SK-N-SH (cell line): Measurements from ENCODE around the gene ABCD1. TPM values are rescaled to one million over a fixed set of nuclear protein-coding genes. Genes with fewer than 3 reads are reported as not detected.

Experiments
- CTCF ChIA-PET: fragments of 300-600, 350-600 bp; formaldehyde crosslinking; extraction: SDS; loops from one replicate; lab custom pipeline; 2021; lab: Yijun Ruan, JAX
- POLR2A ChIA-PET: fragments of 350-600 bp; sonication (Branson Sonifier 250); formaldehyde crosslinking; extraction: SDS; loops from one replicate; lab custom pipeline; 2020; ENCODE audit warnings: antibody characterized with exemption, inconsistent platforms; lab: Yijun Ruan, JAX
- DNase-seq: peaks from one replicate; pipeline ENCODE4 v3.0.0; 2012
- H2AFZ ChIP-seq: fragments of 200-600 bp; sonication (generic); 2 replicates; pipeline ENCODE4 v1.8.1; 2016; ENCODE audit warnings: antibody characterized with exemption, mild to moderate bottlenecking, low read depth
- H3F3A ChIP-seq: fragments of 200-600 bp; sonication (generic); replicated peaks from 2 replicates; pipeline ENCODE3; 2016; ENCODE audit warnings: antibody characterized with exemption, mild to moderate bottlenecking; ENCODE audit not compliant: insufficient read depth
- H3K27ac ChIP-seq, 2 experiments: fragments of 200-500 bp in 1 of 2; fragments of 200-600 bp in 1 of 2; sonication (Bioruptor generic) in 1 of 2; sonication (generic), shearing (Covaris generic) in 1 of 2; 2 replicates each; pipeline versions ENCODE4 v1.5.1 to v1.6.1; 2014 to 2016; ENCODE audit warnings: low read depth in 2 of 2, inconsistent platforms in 1 of 2, low read length in 1 of 2, mild to moderate bottlenecking in 1 of 2, mixed read lengths in 1 of 2
- H3K27me3 ChIP-seq: fragments of 200-600 bp; sonication (generic), shearing (Covaris generic); 2 replicates; pipeline ENCODE4 v1.6.1; 2016; ENCODE audit warnings: mixed run types; ENCODE audit not compliant: insufficient read depth
- H3K36me3 ChIP-seq, 2 experiments: fragments of 200-500 bp in 1 of 2; fragments of 200-600 bp in 1 of 2; sonication (Bioruptor generic) in 1 of 2; sonication (generic) in 1 of 2; replicated peaks in 1 of 2; 2 replicates each; pipeline versions ENCODE3 to v1.5.1; 2014 to 2016; ENCODE audit warnings: low read length in 1 of 2, mild to moderate bottlenecking in 1 of 2; ENCODE audit not compliant: insufficient read depth in 2 of 2, control insufficient read depth in 1 of 2
- H3K4me1 ChIP-seq, 2 experiments: fragments of 200-500 bp in 1 of 2; fragments of 200-600 bp in 1 of 2; sonication (Bioruptor generic) in 1 of 2; sonication (generic), shearing (Covaris generic) in 1 of 2; 2 replicates each; pipeline versions ENCODE4 v1.5.1 to v1.6.1; 2014 to 2016; ENCODE audit warnings: low read depth in 1 of 2, low read length in 1 of 2, mixed run types in 1 of 2; ENCODE audit not compliant: insufficient read depth in 2 of 2, control insufficient read depth in 1 of 2
- H3K4me2 ChIP-seq: fragments of 200-600 bp; sonication (generic), shearing (Covaris generic); 2 replicates; pipeline ENCODE4 v1.6.1; 2017; ENCODE audit warnings: mixed run types
- H3K4me3 ChIP-seq, 2 experiments: fragments of 200-500 bp in 1 of 2; fragments of 200-600 bp in 1 of 2; sonication (Bioruptor generic) in 1 of 2; sonication (generic), shearing (Covaris generic) in 1 of 2; 2 replicates each; pipeline versions ENCODE4 v1.5.1 to v1.8.1; 2014 to 2016; ENCODE audit warnings: low read depth in 2 of 2, inconsistent platforms in 1 of 2, low read length in 1 of 2, mild to moderate bottlenecking in 1 of 2, mixed read lengths in 1 of 2, moderate library complexity in 1 of 2
- H3K79me2 ChIP-seq: fragments of 200-600 bp; sonication (generic); 2 replicates; pipeline ENCODE4 v1.8.1; 2017; ENCODE audit warnings: mild to moderate bottlenecking; ENCODE audit not compliant: insufficient read depth
- H3K9ac ChIP-seq: fragments of 200-600 bp; sonication (generic); 2 replicates; pipeline ENCODE4 v1.6.1; 2017; ENCODE audit warnings: mixed run types
- H3K9me2 ChIP-seq: fragments of 200-600 bp; sonication (generic); 2 replicates; pipeline ENCODE4 v1.6.1; 2017; ENCODE audit warnings: mixed run types
- H3K9me3 ChIP-seq: fragments of 200-600 bp; sonication (generic); 2 replicates; pipeline ENCODE4 v1.6.1; 2017; ENCODE audit warnings: mixed run types, mild to moderate bottlenecking, moderate library complexity
- H4K20me1 ChIP-seq: fragments of 200-600 bp; sonication (generic); 2 replicates; pipeline ENCODE4 v1.6.1; 2017; ENCODE audit warnings: mild to moderate bottlenecking, mixed run types; ENCODE audit not compliant: insufficient read depth
- CHD2 ChIP-seq: fragments of 150-350 bp; IDR thresholded peaks from 2 replicates; pipeline ENCODE4 v1.6.1; 2018; ENCODE audit warnings: low read length; ENCODE audit not compliant: partially characterized antibody
- ELF1 ChIP-seq: IDR thresholded peaks from 2 replicates; pipeline ENCODE4 v1.4.0; 2012
- EP300 ChIP-seq, 2 experiments: IDR thresholded peaks; 2 replicates each; pipeline versions ENCODE4 v1.4.0 to v1.6.1; 2012; ENCODE audit warnings: borderline replicate concordance in 1 of 2, low read depth in 1 of 2, low read length in 1 of 2
- FOSL2 ChIP-seq: IDR thresholded peaks from 2 replicates; pipeline ENCODE4 v1.4.0; 2012; ENCODE audit warnings: low read depth, mild to moderate bottlenecking, moderate library complexity, borderline replicate concordance
- FOXM1 ChIP-seq: IDR thresholded peaks from 2 replicates; pipeline ENCODE4 v1.4.0; 2012; ENCODE audit warnings: low read depth, mild to moderate bottlenecking
- JUND ChIP-seq: IDR thresholded peaks from 2 replicates; pipeline ENCODE4 v1.4.0; 2012
- MEF2A ChIP-seq: IDR thresholded peaks from 2 replicates; pipeline ENCODE4 v1.4.0; 2012; ENCODE audit warnings: low read depth, borderline replicate concordance
- MXI1 ChIP-seq: IDR thresholded peaks from 2 replicates; pipeline ENCODE4 v1.6.1; 2012; ENCODE audit warnings: mild to moderate bottlenecking, low read depth, low read length, improper control_type of control experiment
- NFIC ChIP-seq: IDR thresholded peaks from 2 replicates; pipeline ENCODE4 v1.4.0; 2012; ENCODE audit warnings: borderline replicate concordance
- RAD21 ChIP-seq: IDR thresholded peaks from 2 replicates; pipeline ENCODE4 v1.6.1; 2012; ENCODE audit warnings: mild to moderate bottlenecking, low read length
- RXRA ChIP-seq: IDR thresholded peaks from 2 replicates; pipeline ENCODE4 v1.4.0; 2012; ENCODE audit warnings: low read depth, mild to moderate bottlenecking, borderline replicate concordance
- SMC3 ChIP-seq: IDR thresholded peaks from 2 replicates; pipeline ENCODE4 v1.6.1; 2012; ENCODE audit warnings: low read depth, low read length, improper control_type of control experiment
- TEAD4 ChIP-seq: IDR thresholded peaks from 2 replicates; pipeline ENCODE4 v1.4.0; 2012; ENCODE audit warnings: mild to moderate bottlenecking, borderline replicate concordance; ENCODE audit not compliant: insufficient read depth
- YY1 ChIP-seq: IDR thresholded peaks from 2 replicates; pipeline ENCODE4 v1.4.0; 2012; ENCODE audit warnings: low read depth, mild to moderate bottlenecking
- WGBS: methylation state at CpG from one replicate; pipeline ENCODE4 v1.1.6; 2017; ENCODE audit warnings: low lambda C conversion rate; 5-methylcytosine and 5-hydroxymethylcytosine counted together
- polyA plus RNA-seq, 3 experiments: library from polyadenylated mRNA; depleted of rRNA; stranded (reverse); fragments of >200 nt; gene quantifications; 2 replicates each; pipeline ENCODE4 v1.2.3, GENCODE V29; 2012
- TF ChIP-seq, protein P1 (sequence below): IDR thresholded peaks from 2 replicates; pipeline ENCODE4 v1.4.0; 2012; ENCODE audit warnings: low read depth
- TF ChIP-seq, protein P2 (sequence below): IDR thresholded peaks from 2 replicates; pipeline ENCODE4 v1.6.1; 2012; ENCODE audit warnings: mild to moderate bottlenecking, low read depth, low read length, moderate library complexity

The ABCD1 gene
- polyA plus RNA-seq, 1 of the 3 experiments (the other 2 are of a cell fraction), result 7.9 TPM

DNA sequence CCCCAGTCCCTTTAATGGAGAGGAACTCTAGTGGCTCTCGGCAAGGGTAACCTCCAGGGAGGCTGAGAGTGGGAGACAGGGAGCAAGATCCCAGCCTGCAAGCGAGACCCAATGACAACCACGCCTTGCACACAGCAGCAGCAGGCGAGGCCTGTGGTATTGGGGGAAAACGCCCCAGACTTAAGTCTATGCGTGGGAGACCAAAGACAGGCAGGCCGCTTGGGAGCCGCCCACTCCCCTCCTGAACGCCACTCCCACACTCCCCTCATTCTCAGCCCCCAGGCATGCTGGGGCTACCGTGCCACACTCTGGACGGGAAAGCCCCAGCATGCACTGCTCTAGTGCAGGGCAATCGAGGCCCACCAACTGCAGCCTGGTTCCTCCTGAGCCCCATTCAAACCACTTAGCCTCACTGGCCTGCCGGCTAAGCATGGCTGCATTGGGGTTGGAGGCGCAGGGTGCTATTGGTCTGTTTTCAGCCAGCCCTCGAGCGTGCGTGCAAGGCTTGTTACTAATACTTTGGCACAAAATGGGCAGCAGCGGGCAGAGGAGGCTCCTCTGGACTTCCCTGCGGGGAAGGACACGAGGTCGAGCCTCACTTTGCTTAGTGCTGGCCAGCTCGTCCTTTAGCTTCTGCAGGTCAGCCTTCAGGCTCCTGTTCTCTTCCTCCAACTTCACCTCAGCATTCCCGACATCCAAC lies 22.2 kb upstream of the ABCD1 start:
- Histone ChIP-seq H3K4me1 (no peaks in the 10 kb centered on the region), H3K9ac (no peak overlapping the region), H3K9me3 (no peaks in the 10 kb centered on the region), H3K9me2 (no peaks in the 10 kb centered on the region), H3F3A (no peaks in the 10 kb centered on the region), H3K4me2 (no peak overlapping the region), H3K27me3 (peaks cover 9% of the 10 kb centered on the region; the same call in 1 of the 2 replicates), H3K79me2 (peaks cover under 1% of the 10 kb centered on the region; the same call in 1 of the 2 replicates), H3K36me3 (peaks cover 0 to 4% of the 10 kb centered on the region in 2 experiments), H4K20me1 (no peaks in the 10 kb centered on the region), H3K4me3 (no peak overlapping the region), H2AFZ (no peak overlapping the region), H3K27ac (no peak overlapping the region)
- WGBS, result 56% methylated on average over 13 of the region's 23 CpGs
- TF ChIP-seq MXI1 (no peak), YY1 (no peak), ELF1 (no peak), FOXM1 (no peak), MEF2A (no peak), CHD2 (no peak), EP300 (IDR thresholded peaks at IDR 0.05; ENCODE audit: borderline replicate concordance in 1 of 2, low read depth in 1 of 2, low read length in 1 of 2) (no peak), JUND (no peak), FOSL2 (no peak)
- TF ChIP-seq, protein P1, sequence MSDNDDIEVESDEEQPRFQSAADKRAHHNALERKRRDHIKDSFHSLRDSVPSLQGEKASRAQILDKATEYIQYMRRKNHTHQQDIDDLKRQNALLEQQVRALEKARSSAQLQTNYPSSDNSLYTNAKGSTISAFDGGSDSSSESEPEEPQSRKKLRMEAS, result no peak
- ChIA-PET CTCF (interaction anchor here (0.9 to 1.3 kb wide), 2 partner anchors 16 to 195 kb away, joined by 3 read pairs; no protein-coding TSS in a partner anchor), POLR2A (no interaction called here)
- no peak for DNase-seq

DNA sequence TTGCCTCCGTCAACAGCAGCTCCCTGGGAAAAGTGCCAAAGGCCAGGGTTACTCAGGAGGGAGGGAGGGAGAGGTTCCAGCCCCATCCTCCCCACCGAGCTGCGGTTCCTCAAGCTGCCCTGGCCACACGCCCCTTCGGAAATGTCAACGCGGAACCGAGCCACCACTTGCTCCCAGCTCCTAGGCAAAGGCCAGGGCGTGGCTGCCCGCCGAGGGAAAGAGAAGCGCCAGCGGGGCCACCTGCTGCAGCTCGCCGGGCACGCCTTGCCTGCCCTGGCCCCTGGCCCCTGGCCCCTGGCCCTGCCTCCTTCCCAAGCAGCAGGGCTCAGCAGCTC lies 21.7 kb upstream of the ABCD1 start:
- Histone ChIP-seq H3K9me3 (no peaks in the 10 kb centered on the region), H3K4me1 (no peaks in the 10 kb centered on the region; a peak in 1 of 4 replicates), H3K9me2 (no peaks in the 10 kb centered on the region), H3K27me3 (peaks cover 13% of the 10 kb centered on the region; the same call in 1 of the 2 replicates), H3F3A (no peaks in the 10 kb centered on the region), H3K27ac (no peak overlapping the region), H3K79me2 (peaks cover 5% of the 10 kb centered on the region; the same call in 1 of the 2 replicates), H2AFZ (no peak overlapping the region), H4K20me1 (0 out of 2 replicates have a peak, but pooled peaks cover 4% of the 10 kb centered on the region), H3K9ac (no peak overlapping the region), H3K4me2 (no peak overlapping the region), H3K36me3 (peaks cover 1 to 6% of the 10 kb centered on the region in 2 experiments), H3K4me3 (no peak overlapping the region)
- ChIA-PET CTCF (no interaction called here), POLR2A (no interaction called here)
- no peak for DNase-seq
- WGBS, result 66% methylated on average over 10 of the region's 16 CpGs
- TF ChIP-seq, protein P2, sequence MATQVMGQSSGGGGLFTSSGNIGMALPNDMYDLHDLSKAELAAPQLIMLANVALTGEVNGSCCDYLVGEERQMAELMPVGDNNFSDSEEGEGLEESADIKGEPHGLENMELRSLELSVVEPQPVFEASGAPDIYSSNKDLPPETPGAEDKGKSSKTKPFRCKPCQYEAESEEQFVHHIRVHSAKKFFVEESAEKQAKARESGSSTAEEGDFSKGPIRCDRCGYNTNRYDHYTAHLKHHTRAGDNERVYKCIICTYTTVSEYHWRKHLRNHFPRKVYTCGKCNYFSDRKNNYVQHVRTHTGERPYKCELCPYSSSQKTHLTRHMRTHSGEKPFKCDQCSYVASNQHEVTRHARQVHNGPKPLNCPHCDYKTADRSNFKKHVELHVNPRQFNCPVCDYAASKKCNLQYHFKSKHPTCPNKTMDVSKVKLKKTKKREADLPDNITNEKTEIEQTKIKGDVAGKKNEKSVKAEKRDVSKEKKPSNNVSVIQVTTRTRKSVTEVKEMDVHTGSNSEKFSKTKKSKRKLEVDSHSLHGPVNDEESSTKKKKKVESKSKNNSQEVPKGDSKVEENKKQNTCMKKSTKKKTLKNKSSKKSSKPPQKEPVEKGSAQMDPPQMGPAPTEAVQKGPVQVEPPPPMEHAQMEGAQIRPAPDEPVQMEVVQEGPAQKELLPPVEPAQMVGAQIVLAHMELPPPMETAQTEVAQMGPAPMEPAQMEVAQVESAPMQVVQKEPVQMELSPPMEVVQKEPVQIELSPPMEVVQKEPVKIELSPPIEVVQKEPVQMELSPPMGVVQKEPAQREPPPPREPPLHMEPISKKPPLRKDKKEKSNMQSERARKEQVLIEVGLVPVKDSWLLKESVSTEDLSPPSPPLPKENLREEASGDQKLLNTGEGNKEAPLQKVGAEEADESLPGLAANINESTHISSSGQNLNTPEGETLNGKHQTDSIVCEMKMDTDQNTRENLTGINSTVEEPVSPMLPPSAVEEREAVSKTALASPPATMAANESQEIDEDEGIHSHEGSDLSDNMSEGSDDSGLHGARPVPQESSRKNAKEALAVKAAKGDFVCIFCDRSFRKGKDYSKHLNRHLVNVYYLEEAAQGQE, result no peak
- no peak for TF ChIP-seq RAD21
- TF ChIP-seq TEAD4, result no peak
- no peak for TF ChIP-seq RXRA
- TF ChIP-seq SMC3, result no peak
- TF ChIP-seq, protein P1, result no peak
- no peak for TF ChIP-seq NFIC
